ENCODE measurements around the gene IL17RE.
A peak's percentile ranks its signal among the peaks of the same experiment; 100 is the strongest.

- TF ChIP-seq POLR2A (IDR thresholded peaks at IDR 0.05) (peak; percentile 27 to 49), CTCF (IDR thresholded peaks at IDR 0.05) (no peak)
Observed at GRCh38 chr3:9932535-9932842, 29.8 kb downstream of the IL17RE start.

Data from uterus (tissue), 2 donors.